ENCODE results near the gene RHEX.

The RHEX gene

GRCh38 chr1:206114692-206115640, 62.0 kb downstream of the RHEX start:
- DNase-seq (ENCODE audit: insufficient read length, low spot score): no peak

GRCh38 chr1:206115791-206116190, 62.8 kb downstream of the RHEX start:
- FAIRE-seq (no peak), DNase-seq (ENCODE audit: insufficient read length, low spot score) (no peak)

More at GRCh38 chr1:206114692-206115640, 62.0 kb downstream of the RHEX start:
- FAIRE-seq: no peak

DNA sequence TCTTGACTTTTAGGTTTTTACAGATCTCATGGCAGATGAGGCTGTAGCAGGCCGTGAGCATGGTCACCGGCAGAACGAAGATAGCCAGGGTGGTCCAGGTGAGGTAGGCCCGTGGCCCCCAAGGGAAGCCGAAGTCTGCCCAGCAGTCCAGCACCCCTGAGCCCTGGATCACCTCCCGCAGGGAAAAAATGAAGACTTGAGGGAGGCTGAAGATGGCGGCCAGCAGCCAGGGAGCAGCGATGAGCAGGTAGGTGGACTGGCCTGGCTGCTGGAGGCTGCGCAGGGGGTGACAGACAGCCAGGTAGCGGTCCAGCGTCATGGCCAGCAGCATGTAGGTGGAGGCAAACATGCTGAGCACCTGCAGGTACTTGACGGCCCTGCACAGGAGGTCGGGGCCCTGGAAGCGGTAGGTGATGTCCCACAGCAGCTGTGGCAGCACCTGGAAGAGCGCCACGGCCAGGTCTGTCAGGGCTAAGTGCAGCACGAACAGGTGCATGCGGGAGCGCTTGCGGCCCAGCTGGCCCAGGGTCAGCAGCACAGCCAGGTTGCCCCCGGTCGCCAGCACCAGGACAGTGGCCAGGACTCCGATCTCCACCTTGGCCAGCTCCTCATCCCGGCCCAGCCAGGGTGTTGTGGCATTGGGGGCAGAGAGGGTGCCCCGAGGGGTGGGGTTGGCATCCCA, 63.4 kb downstream of the RHEX start:
- DNase-seq (ENCODE audit: insufficient read length, low spot score): no peak
- FAIRE-seq: no peak

DNA sequence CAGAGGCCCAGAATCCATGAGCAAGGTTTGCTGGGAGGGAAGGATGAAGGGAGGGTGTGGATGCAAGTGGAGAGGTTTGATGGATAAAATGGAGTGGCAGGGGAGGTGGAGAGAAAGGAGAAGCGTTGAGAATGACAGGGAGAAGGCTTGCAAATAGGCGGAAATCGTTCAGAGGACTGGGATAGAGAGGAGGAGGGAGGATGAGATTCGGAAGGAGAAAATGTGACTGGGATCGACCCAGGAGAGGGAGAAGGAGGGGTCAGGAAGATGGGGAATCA, 63.8 kb downstream of the RHEX start:
- FAIRE-seq (no peak), DNase-seq (ENCODE audit: insufficient read length, low spot score) (no peak)

GRCh38 chr1:206117151-206117948, 64.4 kb downstream of the RHEX start, which contains the start of gene AVPR1B:
AVPR1B (minus strand) TSS chr1:206117388; CDS start chr1:206116890, 498 bp downstream.
- no peak for FAIRE-seq
- DNase-seq (ENCODE audit: insufficient read length, low spot score): no peak

DNA sequence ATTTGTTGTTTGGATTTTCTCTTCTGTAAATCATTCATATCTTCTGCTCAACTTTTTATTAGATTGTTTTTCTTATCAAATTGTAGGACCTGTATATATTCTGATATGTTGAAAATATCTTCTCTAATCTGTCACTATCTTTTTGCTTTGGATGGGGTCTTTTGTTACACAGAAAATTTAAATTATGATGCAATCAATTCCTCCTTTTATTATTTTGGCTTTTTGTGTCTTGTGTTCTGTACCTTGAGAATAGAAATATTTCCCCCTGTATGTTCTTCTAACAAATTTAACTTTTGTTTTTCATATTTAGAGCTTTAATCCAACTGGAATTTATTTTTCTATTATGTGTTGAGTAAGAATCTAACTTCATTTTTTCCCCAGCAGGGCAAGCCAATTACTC, 67.4 kb downstream of the RHEX start:
- FAIRE-seq (no peak), DNase-seq (ENCODE audit: insufficient read length, low spot score) (no peak)

DNA sequence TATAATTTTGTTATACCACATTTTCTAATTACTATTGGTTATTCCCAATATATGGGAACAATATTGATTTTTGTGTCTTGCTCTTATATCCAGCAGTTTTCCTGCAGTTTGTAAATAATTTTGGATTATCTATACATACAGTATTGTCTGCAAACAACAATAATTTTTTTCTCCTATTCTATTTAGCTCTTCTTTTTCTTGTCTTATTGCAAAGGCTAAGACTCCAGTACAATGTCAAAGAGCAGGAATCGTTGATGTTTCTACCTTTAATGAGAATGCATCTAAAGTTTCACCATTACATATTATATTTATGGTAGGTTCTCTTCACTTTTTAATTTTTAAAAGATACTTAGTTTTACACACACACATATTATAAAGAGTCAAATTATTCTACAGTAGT, 68.3 kb downstream of the RHEX start:
- FAIRE-seq: no peak
- DNase-seq (ENCODE audit: insufficient read length, low spot score): no peak

DNA sequence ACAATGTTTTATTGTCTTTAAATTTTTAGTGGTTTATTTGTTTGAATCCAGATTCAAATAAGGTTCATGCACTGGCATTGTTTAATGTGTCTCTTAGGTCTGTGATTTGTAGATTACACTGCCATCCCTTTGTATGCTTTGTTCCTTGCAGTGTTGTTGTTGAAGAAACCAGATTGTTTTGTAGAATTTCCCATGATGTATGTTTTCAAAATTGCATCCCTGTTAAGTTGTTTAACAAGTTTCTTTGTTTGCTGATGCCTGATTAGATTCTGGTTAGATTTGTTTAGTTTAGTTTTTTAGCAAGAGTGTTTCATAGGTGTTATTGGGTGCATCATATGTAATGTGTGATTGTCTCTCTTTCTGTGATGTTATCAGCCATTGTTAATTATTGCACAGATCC, 69.7 kb downstream of the RHEX start:
- DNase-seq (ENCODE audit: insufficient read length, low spot score) (no peak), FAIRE-seq (no peak)

- FAIRE-seq: no peak
- no peak for DNase-seq (ENCODE audit: insufficient read length, low spot score)
Measured at GRCh38 chr1:206125346-206125745, 72.4 kb downstream of the RHEX start.

DNA sequence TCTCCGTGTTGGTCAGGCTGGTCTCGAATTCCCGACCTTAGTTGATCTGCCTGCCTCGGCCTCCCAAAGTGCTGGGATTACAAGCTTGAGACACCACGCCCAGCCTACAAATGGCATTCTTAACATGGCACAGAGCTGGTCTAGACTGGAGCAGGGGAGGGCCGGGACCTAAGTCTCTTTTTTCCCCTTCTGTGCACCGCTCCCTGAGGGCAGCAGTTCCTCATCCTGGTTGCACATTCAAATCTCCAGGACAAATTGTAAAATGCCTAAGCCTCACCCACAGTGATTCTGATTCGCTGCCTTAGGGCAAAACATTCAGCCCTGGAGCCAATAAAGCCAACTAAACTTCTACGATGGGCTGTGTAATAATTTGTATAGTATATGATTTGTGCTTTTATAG, 74.4 kb downstream of the RHEX start:
- FAIRE-seq: no peak
- no peak for DNase-seq (ENCODE audit: insufficient read length, low spot score)

GRCh38 chr1:206128196-206128595, 75.2 kb downstream of the RHEX start:
- FAIRE-seq: no peak
- DNase-seq (ENCODE audit: insufficient read length, low spot score): no peak

DNA sequence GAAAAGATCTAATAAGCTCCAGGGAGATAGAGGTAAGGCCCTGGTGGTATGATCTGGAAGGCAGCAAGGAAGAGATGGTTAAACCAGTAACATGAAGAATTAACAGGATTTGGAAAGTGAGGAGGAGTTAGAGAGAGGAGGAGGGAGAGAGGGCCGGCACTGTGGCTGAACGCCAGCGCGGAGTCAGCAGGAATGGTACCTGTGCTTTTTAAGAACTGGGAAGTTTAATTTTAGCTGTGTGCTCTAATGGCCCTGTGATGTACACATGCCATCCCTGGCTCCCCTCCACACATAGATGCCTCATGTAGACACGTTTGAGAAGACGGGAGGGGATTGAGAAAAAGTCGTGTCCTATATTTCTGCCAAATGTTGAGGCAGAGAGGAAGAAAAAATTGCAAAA, 78.1 kb downstream of the RHEX start:
- DNase-seq (ENCODE audit: insufficient read length, low spot score) (no peak), FAIRE-seq (no peak)

GRCh38 chr1:206133751-206134415, 80.9 kb downstream of the RHEX start:
- DNase-seq (ENCODE audit: insufficient read length, low spot score) (no peak), FAIRE-seq (no peak)

DNA sequence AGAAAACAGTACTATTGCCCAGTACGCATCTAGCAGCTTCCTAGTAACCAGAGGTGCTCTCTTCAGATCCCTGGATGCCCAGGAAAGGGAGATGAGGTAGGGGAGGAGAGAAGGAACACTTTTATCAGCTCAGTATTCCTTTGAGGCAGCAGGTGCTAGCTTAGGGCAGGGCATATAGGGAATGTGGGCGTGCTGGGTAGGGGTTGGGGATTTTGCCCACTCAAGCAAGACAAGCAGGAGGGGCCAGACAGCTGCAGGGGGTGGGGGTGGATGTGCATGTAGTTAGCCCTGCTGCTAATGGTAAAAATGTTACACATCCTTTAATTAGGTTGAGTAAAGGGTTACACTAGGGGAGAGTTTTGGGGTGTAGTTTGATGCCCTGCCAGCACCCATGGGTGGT, 82.3 kb downstream of the RHEX start:
- no peak for FAIRE-seq
- no peak for DNase-seq (ENCODE audit: insufficient read length, low spot score)

- no peak for FAIRE-seq
- DNase-seq (ENCODE audit: insufficient read length, low spot score): no peak
Measured at GRCh38 chr1:206136241-206136640, 83.3 kb downstream of the RHEX start.

DNA sequence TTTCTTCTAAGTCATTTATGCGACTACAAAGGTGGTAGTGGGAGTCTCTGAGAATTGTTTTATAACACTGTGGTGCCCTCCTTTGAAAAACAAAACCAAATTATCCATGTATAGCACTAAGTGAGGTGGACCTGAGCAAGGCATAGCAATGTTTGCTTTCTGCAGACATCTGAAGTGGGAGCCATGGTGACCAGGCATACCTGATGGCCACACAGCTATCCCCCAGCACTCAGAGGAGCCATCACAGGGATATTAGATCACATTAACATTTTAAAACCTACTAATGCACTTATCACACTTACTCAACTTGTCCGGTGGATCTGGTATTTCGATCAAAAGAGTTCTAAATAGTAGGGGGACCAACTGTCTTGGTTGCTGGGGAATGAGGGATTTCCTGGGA, 89.0 kb downstream of the RHEX start:
- FAIRE-seq: no peak
- DNase-seq (ENCODE audit: insufficient read length, low spot score): no peak

DNA sequence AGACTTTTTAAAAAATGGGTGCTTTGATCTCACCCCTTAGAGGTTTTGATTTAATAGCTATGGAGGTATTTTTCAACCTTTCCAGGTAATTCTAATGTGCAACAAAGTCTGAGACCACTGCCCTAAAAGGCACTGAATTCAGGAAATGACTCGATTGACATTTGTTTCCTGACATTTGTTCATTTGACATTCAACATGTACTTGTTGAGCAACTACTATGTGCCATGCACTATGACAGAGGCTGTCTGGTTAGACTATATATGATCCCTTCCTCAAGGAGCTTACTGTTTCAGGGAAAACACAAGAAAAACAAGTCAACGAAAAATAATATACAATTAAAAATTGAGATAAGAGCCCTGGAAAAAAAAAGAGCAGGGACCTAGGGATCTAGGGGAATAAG, 89.8 kb downstream of the RHEX start:
- FAIRE-seq (no peak), DNase-seq (ENCODE audit: insufficient read length, low spot score) (no peak)

GRCh38 chr1:206143537-206144172, 90.7 kb downstream of the RHEX start:
- DNase-seq (ENCODE audit: insufficient read length, low spot score) (no peak), FAIRE-seq (no peak)

- FAIRE-seq: no peak
- no peak for DNase-seq (ENCODE audit: insufficient read length, low spot score)
Measured at GRCh38 chr1:206144605-206145004, 91.6 kb downstream of the RHEX start.

- FAIRE-seq (no peak), DNase-seq (ENCODE audit: insufficient read length, low spot score) (no peak)
Measured at GRCh38 chr1:206145771-206146290, 92.9 kb downstream of the RHEX start.
